GM12878 (cell line): ENCODE data around the gene ITPRIPL1. TPM values are rescaled to one million over a fixed set of nuclear protein-coding genes. Genes with fewer than 3 reads are reported as not detected.

ENCODE experiments used
- ATAC-seq: fragments of 200-7000 bp; cut with Tn5 transposase; 3 replicates; pipeline ENCODE4 v1.9.1; 2020; ENCODE audit warnings: mild to moderate bottlenecking, moderate library complexity
- BruUV-seq: library from RNA; stranded (reverse); fragments of 400-500 nt; replicated peaks from 2 replicates; lab custom pipeline; 2021; lab: Mats Ljungman, UMichigan
- CTCF ChIA-PET: fragments of 300-600 bp; sonication (Branson Sonifier 250); formaldehyde crosslinking; extraction: SDS; loops from one replicate; lab custom pipeline; 2021; ENCODE audit warnings: inconsistent platforms; lab: Yijun Ruan, JAX
- POLR2A ChIA-PET: fragments of 350-600 bp; formaldehyde crosslinking; extraction: SDS; loops from one replicate; lab custom pipeline; 2021; ENCODE audit warnings: inconsistent platforms; lab: Charles Lee
- RAD21 ChIA-PET: fragments of 300-600 bp; sonication (Branson Sonifier 250); formaldehyde crosslinking; loops from one replicate; lab custom pipeline; 2023; ENCODE audit warnings: antibody characterized with exemption; ENCODE audit not compliant: unreplicated experiment; lab: Charles Lee
- SMC1A ChIA-PET: fragments of 300-600 bp; sonication (Branson Sonifier 250); formaldehyde crosslinking; loops from one replicate; lab custom pipeline; 2023; ENCODE audit not compliant: unreplicated experiment, uncharacterized antibody; lab: Charles Lee
- DNase-seq: peaks from one replicate; pipeline ENCODE4 v3.0.0-alpha.2; 2011; ENCODE audit warnings: low read depth, low spot score
- FAIRE-seq: peaks from 3 replicates; lab custom pipeline; 2011; peaks lifted over from hg19 to GRCh38; lab: Jason Lieb, UNC
- H2AFZ ChIP-seq: 2 replicates; pipeline ENCODE4 v1.6.0; 2011; ENCODE audit warnings: low read depth, low read length, control low read depth; ENCODE audit not compliant: control insufficient read depth
- H3K27ac ChIP-seq: 2 replicates; pipeline ENCODE4 v1.5.1; 2011; ENCODE audit warnings: control low read depth; ENCODE audit not compliant: control insufficient read depth, insufficient read depth
- H3K27me3 ChIP-seq, 2 experiments: replicated peaks in 1 of 2; 2 replicates each; pipeline versions ENCODE4 v1.6.0 to v1.6.1; 2011; ENCODE audit warnings: low read length in 1 of 2; ENCODE audit not compliant: control insufficient read depth in 2 of 2, insufficient read depth in 2 of 2
- H3K36me3 ChIP-seq, 2 experiments: 2 replicates each; pipeline ENCODE4 v1.5.1; 2011; ENCODE audit warnings: low read length in 1 of 2; ENCODE audit not compliant: control insufficient read depth in 2 of 2, insufficient read depth in 2 of 2
- H3K4me1 ChIP-seq: 2 replicates; pipeline ENCODE4 v1.6.1; 2011; ENCODE audit warnings: mild to moderate bottlenecking, low read length, moderate library complexity, mixed read lengths; ENCODE audit not compliant: control insufficient read depth, insufficient read depth
- H3K4me2 ChIP-seq: 2 replicates; pipeline ENCODE4 v1.6.0; 2011; ENCODE audit warnings: control low read depth; ENCODE audit not compliant: control insufficient read depth, insufficient read depth
- H3K4me3 ChIP-seq: fragments of 200-600 bp; sonication (generic); 2 replicates; pipeline ENCODE4 v1.5.1; 2016
- H3K79me2 ChIP-seq: 2 replicates; pipeline ENCODE4 v1.6.0; 2011; ENCODE audit warnings: low read length; ENCODE audit not compliant: control insufficient read depth, insufficient read depth
- H3K9ac ChIP-seq: 2 replicates; pipeline ENCODE4 v1.8.0; 2011; ENCODE audit warnings: low read length, control low read depth, mixed read lengths; ENCODE audit not compliant: control insufficient read depth, insufficient read depth
- H3K9me3 ChIP-seq: replicated peaks from 3 replicates; pipeline ENCODE4 v1.5.1; 2011; ENCODE audit warnings: mild to moderate bottlenecking, low read length; ENCODE audit not compliant: control insufficient read depth, insufficient read depth
- H4K20me1 ChIP-seq: 2 replicates; pipeline ENCODE4 v1.6.0; 2011; ENCODE audit not compliant: control insufficient read depth, insufficient read depth
- ATF7 ChIP-seq: fragments of 450-650 bp; IDR thresholded peaks from 2 replicates; pipeline ENCODE4 v1.6.1; 2016; ENCODE audit warnings: low read depth, mild to moderate bottlenecking
- CBFB ChIP-seq: IDR thresholded peaks from 2 replicates; pipeline ENCODE4 v1.6.1; 2016; ENCODE audit warnings: antibody characterized with exemption, low read depth
- FOXK2 ChIP-seq: fragments of 450-650 bp; IDR thresholded peaks from 2 replicates; pipeline ENCODE4 v1.6.1; 2017; ENCODE audit warnings: mild to moderate bottlenecking, moderate library complexity
- FOXM1 ChIP-seq: IDR thresholded peaks from 2 replicates; pipeline ENCODE4 v1.6.1; 2012; ENCODE audit warnings: low read depth, mild to moderate bottlenecking, inconsistent platforms, low read length, moderate library complexity
- GABPA ChIP-seq: IDR thresholded peaks from 2 replicates; pipeline ENCODE4 v1.6.1; 2014; ENCODE audit warnings: antibody characterized with exemption, low read depth, mild to moderate bottlenecking, inconsistent platforms
- JUNB ChIP-seq: IDR thresholded peaks from 2 replicates; pipeline ENCODE4 v1.6.1; 2016; ENCODE audit warnings: antibody characterized with exemption, mild to moderate bottlenecking
- MEF2A ChIP-seq: IDR thresholded peaks from 2 replicates; pipeline ENCODE4 v1.6.1; 2011; ENCODE audit warnings: low read depth, mild to moderate bottlenecking, low read length, moderate library complexity; ENCODE audit not compliant: insufficient read depth
- MEF2B ChIP-seq: fragments of 450-650 bp; IDR thresholded peaks from 2 replicates; pipeline ENCODE4 v1.6.1; 2018; ENCODE audit warnings: mild to moderate bottlenecking, moderate library complexity; ENCODE audit not compliant: partially characterized antibody, poor library complexity, severe bottlenecking
- NFYB ChIP-seq: IDR thresholded peaks from 2 replicates; pipeline ENCODE4 v1.6.1; 2011; ENCODE audit warnings: low read depth, mild to moderate bottlenecking, low read length, improper control_type of control experiment, moderate library complexity; ENCODE audit not compliant: insufficient read depth
- NRF1 ChIP-seq: conservative IDR thresholded peaks from 2 replicates; pipeline ENCODE4 v1.6.1; 2011; ENCODE audit warnings: mild to moderate bottlenecking, low read depth, low read length, improper control_type of control experiment
- PRDM15 ChIP-seq: fragments of 450-650 bp; formaldehyde crosslinking; IDR thresholded peaks from 2 replicates; pipeline ENCODE4 v1.4.0; 2020; ENCODE audit warnings: mild to moderate bottlenecking, moderate library complexity
- TAF1 ChIP-seq: IDR thresholded peaks from 2 replicates; pipeline ENCODE4 v1.6.1; 2011; ENCODE audit warnings: mild to moderate bottlenecking, low read depth, low read length, borderline replicate concordance
- TCF12 ChIP-seq: IDR thresholded peaks from 2 replicates; pipeline ENCODE4 v1.6.1; 2011; ENCODE audit warnings: low read depth, mild to moderate bottlenecking, low read length
- USF1 ChIP-seq: IDR thresholded peaks from 2 replicates; pipeline ENCODE4 v1.6.1; 2011; ENCODE audit warnings: borderline replicate concordance, low read depth, mild to moderate bottlenecking, moderate library complexity, mixed read lengths, low read length; ENCODE audit not compliant: insufficient read depth; ENCODE audit errors: extremely low read length
- ZZZ3 ChIP-seq: IDR thresholded peaks from 2 replicates; pipeline ENCODE4 v1.6.1; 2011; ENCODE audit warnings: low read depth; ENCODE audit not compliant: control insufficient read depth, insufficient read length
- WGBS: methylation state at CpG from one replicate; pipeline ENCODE4 v1.1.6; 2016; ENCODE audit warnings: low lambda C conversion rate; ENCODE audit not compliant: insufficient replicate concordance, insufficient coverage; ENCODE audit errors: missing lambda C conversion rate; 5-methylcytosine and 5-hydroxymethylcytosine counted together
- in situ Hi-C: fragments of 300-500 bp; cut with MboI; formaldehyde crosslinking; loops from 9 replicates; pipeline ENCODE4 v1.14.3; 2018; ENCODE audit warnings: mixed read lengths
- intact Hi-C: fragments of 100-400 bp; cut with micrococcal nuclease; formaldehyde crosslinking; loops from one replicate; pipeline ENCODE4 v1.14.2; 2022; ENCODE audit not compliant: unreplicated experiment
- polyA plus RNA-seq, 11 experiments: library from polyadenylated mRNA; depleted of rRNA in 4 of 11; unstranded in 6 of 11; stranded (reverse) in 5 of 11; fragments of >200 nt; fragmentation: Nextera tagmentation in 4 of 11; fragmentation: Illumina TruSeq in 1 of 11; extraction: Ambion mirVana in 4 of 11; extraction: Trizol in 1 of 11; gene quantifications; 1 replicate in 1 of 11; 2 replicates in 10 of 11; pipeline versions ENCODE4 v1.2.1 to v1.2.3, GENCODE V29; 2011 to 2016; ENCODE audit warnings: inconsistent platforms in 2 of 11, missing spikeins in 2 of 11, low read depth in 1 of 11
- total RNA-seq, 4 experiments: library from RNA; depleted of rRNA in 3 of 4; stranded (reverse); fragments of >200 nt in 3 of 4; fragmentation: Illumina TruSeq in 1 of 4; extraction: Trizol in 1 of 4; gene quantifications; 2 replicates each; pipeline versions ENCODE4 v1.2.1 to v1.2.3, GENCODE V29; 2013 to 2021
- TF ChIP-seq, protein P1 (sequence below): IDR thresholded peaks from 2 replicates; pipeline ENCODE4 v1.6.1; 2012; ENCODE audit warnings: mild to moderate bottlenecking, low read depth, low read length

The ITPRIPL1 gene
- total and polyA plus RNA-seq, 10 of the 15 experiments (the other 5 are each of a cell fraction or from before 2014, with no cell fraction given), result 4.9 to 28.7 (median 14.3) TPM

- peak overlapping the region; percentile 76 for H3K9ac ChIP-seq
- H3K4me1 ChIP-seq, result peaks cover 5% of the 10 kb centered on the region
- RAD21 ChIA-PET, result interaction anchor here (1.0 to 2.9 kb wide), 5 partner anchors 16 to 101 kb away, joined by 3 to 30 read pairs (median 4); partner anchors contain the start of genes CIAO1 and ITPRIPL1
- CTCF ChIA-PET, result interaction anchor here (0.5 to 2.2 kb wide), 6 partner anchors 11 to 103 kb away, joined by 3 to 6 read pairs (median 3); no protein-coding TSS in a partner anchor
- H4K20me1 ChIP-seq, result no peaks in the 10 kb centered on the region
- SMC1A ChIA-PET, result interaction anchor here (0.7 to 4.0 kb wide), 10 partner anchors 10 to 63 kb away, joined by 3 to 29 read pairs (median 3); partner anchors contain the start of gene NCAPH
- DNase-seq, result no peak
- intact Hi-C loops, result loop anchor here (1.0 to 2.0 kb wide), 3 partner anchors 32 to 40 kb away; partner anchors contain the start of gene CIAO1
- TSS peak; percentile 63 for BruUV-seq
- in situ Hi-C loops, result no loop called here
- no peaks in the 10 kb centered on the region for H3K27me3 ChIP-seq
- no peak overlapping the region for H2AFZ ChIP-seq
- peak overlapping the region; percentile 90 for H3K4me3 ChIP-seq
- 64% methylated on average over 11 of the region's 11 CpGs for WGBS
- H3K27ac ChIP-seq, result peak overlapping the region; percentile 84
- POLR2A ChIA-PET, result interaction anchor here (0.9 to 3.4 kb wide), 7 partner anchors 10 to 45 kb away, joined by 4 to 24 read pairs (median 8); partner anchors contain the start of genes ITPRIPL1 and NCAPH
- FAIRE-seq, result no peak
- H3K9me3 ChIP-seq, result no peaks in the 10 kb centered on the region
- ATAC-seq, result no peak
- H3K36me3 ChIP-seq, result peaks cover 6 to 23% of the 10 kb centered on the region in 2 experiments
- H3K79me2 ChIP-seq, result peaks cover 44% of the 10 kb centered on the region
- peak overlapping the region; percentile 99 for H3K4me2 ChIP-seq
- TF ChIP-seq FOXM1 (no peak), USF1 (no peak), TAF1 (no peak), GABPA (no peak), PRDM15 (CRISPR knock-in tag) (no peak), ZZZ3 (no peak), FOXK2 (no peak), MEF2A (no peak), JUNB (no peak), TCF12 (no peak), ATF7 (no peak), NRF1 (no peak), MEF2B (no peak), CBFB (no peak), NFYB (no peak)
- TF ChIP-seq, protein P1, sequence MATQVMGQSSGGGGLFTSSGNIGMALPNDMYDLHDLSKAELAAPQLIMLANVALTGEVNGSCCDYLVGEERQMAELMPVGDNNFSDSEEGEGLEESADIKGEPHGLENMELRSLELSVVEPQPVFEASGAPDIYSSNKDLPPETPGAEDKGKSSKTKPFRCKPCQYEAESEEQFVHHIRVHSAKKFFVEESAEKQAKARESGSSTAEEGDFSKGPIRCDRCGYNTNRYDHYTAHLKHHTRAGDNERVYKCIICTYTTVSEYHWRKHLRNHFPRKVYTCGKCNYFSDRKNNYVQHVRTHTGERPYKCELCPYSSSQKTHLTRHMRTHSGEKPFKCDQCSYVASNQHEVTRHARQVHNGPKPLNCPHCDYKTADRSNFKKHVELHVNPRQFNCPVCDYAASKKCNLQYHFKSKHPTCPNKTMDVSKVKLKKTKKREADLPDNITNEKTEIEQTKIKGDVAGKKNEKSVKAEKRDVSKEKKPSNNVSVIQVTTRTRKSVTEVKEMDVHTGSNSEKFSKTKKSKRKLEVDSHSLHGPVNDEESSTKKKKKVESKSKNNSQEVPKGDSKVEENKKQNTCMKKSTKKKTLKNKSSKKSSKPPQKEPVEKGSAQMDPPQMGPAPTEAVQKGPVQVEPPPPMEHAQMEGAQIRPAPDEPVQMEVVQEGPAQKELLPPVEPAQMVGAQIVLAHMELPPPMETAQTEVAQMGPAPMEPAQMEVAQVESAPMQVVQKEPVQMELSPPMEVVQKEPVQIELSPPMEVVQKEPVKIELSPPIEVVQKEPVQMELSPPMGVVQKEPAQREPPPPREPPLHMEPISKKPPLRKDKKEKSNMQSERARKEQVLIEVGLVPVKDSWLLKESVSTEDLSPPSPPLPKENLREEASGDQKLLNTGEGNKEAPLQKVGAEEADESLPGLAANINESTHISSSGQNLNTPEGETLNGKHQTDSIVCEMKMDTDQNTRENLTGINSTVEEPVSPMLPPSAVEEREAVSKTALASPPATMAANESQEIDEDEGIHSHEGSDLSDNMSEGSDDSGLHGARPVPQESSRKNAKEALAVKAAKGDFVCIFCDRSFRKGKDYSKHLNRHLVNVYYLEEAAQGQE, result no peak
Measured at GRCh38 chr2:96304606-96305005, 20.5 kb upstream of the ITPRIPL1 start.
